Right cardiac atrium (tissue), 5 donors: ENCODE results near the gene CNTNAP2. TPM values are rescaled to one million over a fixed set of nuclear protein-coding genes. Genes with fewer than 3 reads are reported as not detected.
A peak's percentile ranks its signal among the peaks of the same experiment; 100 is the strongest.

Experiments used
- ATAC-seq, 2 donors: fragments of 200-7000 bp; cut with Tn5 transposase; one replicate each; pipeline versions ENCODE4 v1.8.0 to v1.9.1; 2020; ENCODE audit warnings: moderate library complexity in 2 of 2, mild to moderate bottlenecking in 1 of 2
- DNase-seq, 3 donors: peaks; one replicate each; pipeline ENCODE4 v3.0.0-alpha.2; 2020
- H3K27ac ChIP-seq: one replicate; pipeline ENCODE4 v1.5.1; 2013; ENCODE audit warnings: mild to moderate bottlenecking, low read length, control low read depth, moderate library complexity
- H3K27me3 ChIP-seq: one replicate; pipeline ENCODE4 v1.6.1; 2013; ENCODE audit not compliant: control insufficient read depth, insufficient read depth
- H3K4me1 ChIP-seq: one replicate; pipeline ENCODE4 v1.6.1; 2013; ENCODE audit warnings: low read length; ENCODE audit not compliant: control insufficient read depth, insufficient read depth
- H3K4me3 ChIP-seq: one replicate; pipeline ENCODE4 v1.5.1; 2013; ENCODE audit warnings: low read length, control low read depth
- H3K9me3 ChIP-seq: one replicate; pipeline ENCODE4 v1.6.1; 2013; ENCODE audit warnings: low read length; ENCODE audit not compliant: control insufficient read depth
- WGBS: extraction: QIAGEN DNeasy Blood & Tissue Kit; methylation state at CpG from one replicate; pipeline ENCODE4 v1.1.7; 2013; 5-methylcytosine and 5-hydroxymethylcytosine counted together
- intact Hi-C, 4 donors: fragments of 100-400 bp; cut with DNase I; formaldehyde crosslinking; loops; one replicate each; pipeline versions ENCODE4 v1.11.0 to v1.14.0; 2022 to 2023
- polyA plus RNA-seq: library from polyadenylated mRNA; stranded (reverse); fragments of 200-250 nt; gene quantifications from one replicate; pipeline ENCODE4 v1.2.3, GENCODE V29; 2013
- total RNA-seq, 4 donors: library from RNA; stranded (reverse); fragmentation: NEBNext Ultra II Directional; extraction: Animal tissue kit (Norgen Biotek cat#: 25700); gene quantifications; one replicate each; pipeline ENCODE4 v1.2.1, GENCODE V29; 2021
- donor health status: healthy with polysubstance abuse.
- donor health status: DM: no; HTN: yes; CAD: no.
- donor health status: DM: no; HTN: no; CAD: no.
- donor health status: DM: no; HTN: yes; CAD: no; lungs with severe emphysema.
- donor health status: DM: yes; HTN: yes; CAD: no.

CNTNAP2 gene
- total and polyA plus RNA-seq, 5 donors = 0.23 to 1.7 (median 0.91) TPM; not detected in 1

- Histone ChIP-seq H3K4me1 (peaks cover 5% of the 10 kb centered on the region), H3K4me3 (no peak overlapping the region), H3K9me3 (no peaks in the 10 kb centered on the region), H3K27ac (no peak overlapping the region), H3K27me3 (no peaks in the 10 kb centered on the region)
- intact Hi-C loops = no loop called here
- DNase-seq (no peak), ATAC-seq (no peak)
- WGBS = 91% methylated on average over 3 of the region's 3 CpGs
Measured at GRCh38 chr7:148210804-148211325, 2094.3 kb downstream of the CNTNAP2 start.

GRCh38 chr7:148211740-148212151 lies 2095.1 kb downstream of the CNTNAP2 start:
- no peak overlapping the region for H3K4me3 ChIP-seq
- intact Hi-C loops = no loop called here
- H3K27me3 ChIP-seq = no peaks in the 10 kb centered on the region
- DNase-seq (no peak), ATAC-seq (no peak)
- H3K9me3 ChIP-seq = no peaks in the 10 kb centered on the region
- H3K4me1 ChIP-seq = peaks cover 5% of the 10 kb centered on the region
- H3K27ac ChIP-seq = no peak overlapping the region

- intact Hi-C loops = no loop called here
Measured at GRCh38 chr7:148212731-148213130, 2096.1 kb downstream of the CNTNAP2 start.

GRCh38 chr7:148214101-148214500 lies 2097.5 kb downstream of the CNTNAP2 start:
- WGBS = 88% methylated on average over 4 of the region's 4 CpGs
- DNase-seq = no peak
- no peak for ATAC-seq
- no peak overlapping the region for H3K27ac ChIP-seq
- no peaks in the 10 kb centered on the region for H3K27me3 ChIP-seq
- no peaks in the 10 kb centered on the region for H3K9me3 ChIP-seq
- H3K4me1 ChIP-seq = peaks cover 5% of the 10 kb centered on the region
- intact Hi-C loops = no loop called here
- H3K4me3 ChIP-seq = no peak overlapping the region

More at GRCh38 chr7:148212731-148213130, 2096.1 kb downstream of the CNTNAP2 start:
- DNase-seq (no peak), ATAC-seq (no peak)
- Histone ChIP-seq H3K9me3 (no peaks in the 10 kb centered on the region), H3K27me3 (no peaks in the 10 kb centered on the region), H3K4me1 (peaks cover 5% of the 10 kb centered on the region), H3K27ac (no peak overlapping the region), H3K4me3 (no peak overlapping the region)
- 82% methylated on average over 3 of the region's 3 CpGs for WGBS

GRCh38 chr7:148218603-148219002 lies 2102.0 kb downstream of the CNTNAP2 start:
- WGBS = 88% methylated on average over 4 of the region's 4 CpGs
- Histone ChIP-seq H3K4me1 (no peaks in the 10 kb centered on the region), H3K9me3 (no peaks in the 10 kb centered on the region), H3K27ac (no peak overlapping the region), H3K27me3 (no peaks in the 10 kb centered on the region), H3K4me3 (no peak overlapping the region)
- intact Hi-C loops = no loop called here
- DNase-seq (no peak), ATAC-seq (no peak)

- Histone ChIP-seq H3K27ac (no peak overlapping the region), H3K9me3 (no peaks in the 10 kb centered on the region), H3K27me3 (no peaks in the 10 kb centered on the region), H3K4me1 (no peaks in the 10 kb centered on the region), H3K4me3 (no peak overlapping the region)
- DNase-seq (no peak), ATAC-seq (no peak)
- 56% methylated on average over 5 of the region's 5 CpGs for WGBS
- intact Hi-C loops = loop anchor here in 1 of 4 donors (10.0 kb wide), 1 partner anchor 68 kb away; no protein-coding TSS in a partner anchor
Measured at GRCh38 chr7:148222721-148223120, 2106.1 kb downstream of the CNTNAP2 start.

GRCh38 chr7:148223160-148223559 lies 2106.6 kb downstream of the CNTNAP2 start:
- Histone ChIP-seq H3K9me3 (no peaks in the 10 kb centered on the region), H3K27ac (no peak overlapping the region), H3K4me3 (no peak overlapping the region), H3K4me1 (no peaks in the 10 kb centered on the region), H3K27me3 (no peaks in the 10 kb centered on the region)
- intact Hi-C loops = loop anchor here in 1 of 4 donors (10.0 kb wide), 1 partner anchor 68 kb away; no protein-coding TSS in a partner anchor
- no peak for ATAC-seq
- WGBS = 53% methylated on average over 1 of the region's 1 CpG
- DNase-seq = no peak

- intact Hi-C loops = loop anchor here in 1 of 4 donors (10.0 kb wide), 1 partner anchor 69 kb away; no protein-coding TSS in a partner anchor
- no peak for DNase-seq
- H3K9me3 ChIP-seq = no peaks in the 10 kb centered on the region
- H3K27ac ChIP-seq = no peak overlapping the region
- no peaks in the 10 kb centered on the region for H3K27me3 ChIP-seq
- no peak for ATAC-seq
- no peak overlapping the region for H3K4me3 ChIP-seq
- H3K4me1 ChIP-seq = no peaks in the 10 kb centered on the region
- 52% methylated on average over 3 of the region's 3 CpGs for WGBS
Measured at GRCh38 chr7:148223738-148224137, 2107.1 kb downstream of the CNTNAP2 start.

- H3K4me1 ChIP-seq = no peaks in the 10 kb centered on the region
- H3K27me3 ChIP-seq = no peaks in the 10 kb centered on the region
- intact Hi-C loops = no loop called here
- ATAC-seq (no peak), DNase-seq (no peak)
- no peaks in the 10 kb centered on the region for H3K9me3 ChIP-seq
- no peak overlapping the region for H3K27ac ChIP-seq
- 47% methylated on average over 3 of the region's 3 CpGs for WGBS
- H3K4me3 ChIP-seq = no peak overlapping the region
Measured at GRCh38 chr7:148230296-148230695, 2113.7 kb downstream of the CNTNAP2 start.

GRCh38 chr7:148230883-148231282 lies 2114.3 kb downstream of the CNTNAP2 start:
- Histone ChIP-seq H3K27me3 (no peaks in the 10 kb centered on the region), H3K4me1 (no peaks in the 10 kb centered on the region), H3K4me3 (no peak overlapping the region), H3K9me3 (no peaks in the 10 kb centered on the region), H3K27ac (no peak overlapping the region)
- 85% methylated on average over 4 of the region's 4 CpGs for WGBS
- intact Hi-C loops = no loop called here
- no peak for ATAC-seq
- no peak for DNase-seq

GRCh38 chr7:148232784-148233183 lies 2116.2 kb downstream of the CNTNAP2 start:
- Histone ChIP-seq H3K4me1 (no peaks in the 10 kb centered on the region), H3K27ac (no peak overlapping the region), H3K4me3 (no peak overlapping the region), H3K27me3 (no peaks in the 10 kb centered on the region), H3K9me3 (no peaks in the 10 kb centered on the region)
- WGBS = 63% methylated on average over 3 of the region's 3 CpGs
- intact Hi-C loops = no loop called here
- DNase-seq (no peak), ATAC-seq (peak; percentile 93 to 96)

GRCh38 chr7:148234715-148235114 lies 2118.1 kb downstream of the CNTNAP2 start:
- no peaks in the 10 kb centered on the region for H3K4me1 ChIP-seq
- H3K27ac ChIP-seq = no peak overlapping the region
- DNase-seq (no peak), ATAC-seq (no peak)
- H3K4me3 ChIP-seq = no peak overlapping the region
- no peaks in the 10 kb centered on the region for H3K9me3 ChIP-seq
- H3K27me3 ChIP-seq = no peaks in the 10 kb centered on the region
- intact Hi-C loops = no loop called here
- WGBS = 86% methylated on average over 1 of the region's 1 CpG
